HepG2 (cell line): ENCODE data around the gene EXOSC7. TPM values are rescaled to one million over a fixed set of nuclear protein-coding genes. Genes with fewer than 3 reads are reported as not detected.

ENCODE experiments used
- SMAD1 ChIP-seq: sonication (generic); formaldehyde crosslinking; IDR thresholded peaks from 2 replicates; pipeline ENCODE4 v1.4.0; 2020; ENCODE audit warnings: missing genetic modification reagents, low read depth, mild to moderate bottlenecking, borderline replicate concordance
- ZNF282 ChIP-seq: fragments of 450-650 bp; IDR thresholded peaks from 2 replicates; pipeline ENCODE4 v1.6.1; 2018; ENCODE audit not compliant: partially characterized antibody
- ZNF672 ChIP-seq: sonication (generic); formaldehyde crosslinking; IDR thresholded peaks from 2 replicates; pipeline ENCODE4 v1.8.1; 2022; ENCODE audit warnings: missing genetic modification reagents
- polyA plus RNA-seq, 8 experiments: library from polyadenylated mRNA; depleted of rRNA in 3 of 8; stranded (reverse) in 7 of 8; unstranded in 1 of 8; fragments of >200 nt; fragmentation: Illumina TruSeq in 4 of 8; extraction: Trizol in 4 of 8; gene quantifications; 2 replicates each; pipeline versions ENCODE4 v1.2.1 to v1.2.3, GENCODE V29; 2011 to 2016; ENCODE audit warnings: low read depth in 4 of 8, missing spikeins in 1 of 8, mixed read lengths in 1 of 8; ENCODE audit not compliant: insufficient read depth in 1 of 8
- total RNA-seq, 5 experiments: library from RNA; depleted of rRNA; stranded (reverse); fragments of >200 nt; fragmentation: Illumina TruSeq; extraction: Trizol; gene quantifications; 2 replicates each; pipeline ENCODE4 v1.2.3, GENCODE V29; 2016; ENCODE audit warnings: low read depth in 1 of 5
- TF ChIP-seq, protein P1 (sequence below), 2 experiments: sonication (generic) in 1 of 2; formaldehyde crosslinking in 1 of 2; IDR thresholded peaks; 2 replicates each; pipeline versions ENCODE4 v1.4.0 to v1.6.1; 2018 to 2020; ENCODE audit warnings: missing genetic modification reagents in 2 of 2, borderline replicate concordance in 1 of 2, low read depth in 1 of 2, mild to moderate bottlenecking in 1 of 2, missing biosample characterization in 1 of 2
- TF ChIP-seq, protein P2 (sequence below): sonication (generic); formaldehyde crosslinking; IDR thresholded peaks from 2 replicates; pipeline ENCODE4 v1.4.0; 2020; ENCODE audit warnings: mild to moderate bottlenecking, missing genetic modification reagents
- TF ChIP-seq, protein P3 (sequence below): sonication (generic); formaldehyde crosslinking; IDR thresholded peaks from 2 replicates; pipeline ENCODE4 v1.9.0; 2021; ENCODE audit warnings: mild to moderate bottlenecking, missing genetic modification reagents

EXOSC7 gene
- total and polyA plus RNA-seq, 2 of the 13 experiments (the other 11 are each of a cell fraction or from before 2014, with no cell fraction given) = 68.3 to 74.7 TPM

- TF ChIP-seq, protein P1, sequence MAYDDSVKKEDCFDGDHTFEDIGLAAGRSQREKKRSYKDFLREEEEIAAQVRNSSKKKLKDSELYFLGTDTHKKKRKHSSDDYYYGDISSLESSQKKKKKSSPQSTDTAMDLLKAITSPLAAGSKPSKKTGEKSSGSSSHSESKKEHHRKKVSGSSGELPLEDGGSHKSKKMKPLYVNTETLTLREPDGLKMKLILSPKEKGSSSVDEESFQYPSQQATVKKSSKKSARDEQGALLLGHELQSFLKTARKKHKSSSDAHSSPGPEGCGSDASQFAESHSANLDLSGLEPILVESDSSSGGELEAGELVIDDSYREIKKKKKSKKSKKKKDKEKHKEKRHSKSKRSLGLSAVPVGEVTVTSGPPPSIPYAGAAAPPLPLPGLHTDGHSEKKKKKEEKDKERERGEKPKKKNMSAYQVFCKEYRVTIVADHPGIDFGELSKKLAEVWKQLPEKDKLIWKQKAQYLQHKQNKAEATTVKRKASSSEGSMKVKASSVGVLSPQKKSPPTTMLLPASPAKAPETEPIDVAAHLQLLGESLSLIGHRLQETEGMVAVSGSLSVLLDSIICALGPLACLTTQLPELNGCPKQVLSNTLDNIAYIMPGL (CRISPR knock-in tag; IDR thresholded peaks at IDR 0.05; ENCODE audit: borderline replicate concordance in 1 of 2, low read depth in 1 of 2) = no peak
- TF ChIP-seq, protein P2, sequence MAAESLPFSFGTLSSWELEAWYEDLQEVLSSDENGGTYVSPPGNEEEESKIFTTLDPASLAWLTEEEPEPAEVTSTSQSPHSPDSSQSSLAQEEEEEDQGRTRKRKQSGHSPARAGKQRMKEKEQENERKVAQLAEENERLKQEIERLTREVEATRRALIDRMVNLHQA = no peak
- TF ChIP-seq ZNF282 = no peak
- TF ChIP-seq SMAD1 (CRISPR knock-in tag) = no peak
- TF ChIP-seq ZNF672 (CRISPR knock-in tag) = no peak
- TF ChIP-seq, protein P3, sequence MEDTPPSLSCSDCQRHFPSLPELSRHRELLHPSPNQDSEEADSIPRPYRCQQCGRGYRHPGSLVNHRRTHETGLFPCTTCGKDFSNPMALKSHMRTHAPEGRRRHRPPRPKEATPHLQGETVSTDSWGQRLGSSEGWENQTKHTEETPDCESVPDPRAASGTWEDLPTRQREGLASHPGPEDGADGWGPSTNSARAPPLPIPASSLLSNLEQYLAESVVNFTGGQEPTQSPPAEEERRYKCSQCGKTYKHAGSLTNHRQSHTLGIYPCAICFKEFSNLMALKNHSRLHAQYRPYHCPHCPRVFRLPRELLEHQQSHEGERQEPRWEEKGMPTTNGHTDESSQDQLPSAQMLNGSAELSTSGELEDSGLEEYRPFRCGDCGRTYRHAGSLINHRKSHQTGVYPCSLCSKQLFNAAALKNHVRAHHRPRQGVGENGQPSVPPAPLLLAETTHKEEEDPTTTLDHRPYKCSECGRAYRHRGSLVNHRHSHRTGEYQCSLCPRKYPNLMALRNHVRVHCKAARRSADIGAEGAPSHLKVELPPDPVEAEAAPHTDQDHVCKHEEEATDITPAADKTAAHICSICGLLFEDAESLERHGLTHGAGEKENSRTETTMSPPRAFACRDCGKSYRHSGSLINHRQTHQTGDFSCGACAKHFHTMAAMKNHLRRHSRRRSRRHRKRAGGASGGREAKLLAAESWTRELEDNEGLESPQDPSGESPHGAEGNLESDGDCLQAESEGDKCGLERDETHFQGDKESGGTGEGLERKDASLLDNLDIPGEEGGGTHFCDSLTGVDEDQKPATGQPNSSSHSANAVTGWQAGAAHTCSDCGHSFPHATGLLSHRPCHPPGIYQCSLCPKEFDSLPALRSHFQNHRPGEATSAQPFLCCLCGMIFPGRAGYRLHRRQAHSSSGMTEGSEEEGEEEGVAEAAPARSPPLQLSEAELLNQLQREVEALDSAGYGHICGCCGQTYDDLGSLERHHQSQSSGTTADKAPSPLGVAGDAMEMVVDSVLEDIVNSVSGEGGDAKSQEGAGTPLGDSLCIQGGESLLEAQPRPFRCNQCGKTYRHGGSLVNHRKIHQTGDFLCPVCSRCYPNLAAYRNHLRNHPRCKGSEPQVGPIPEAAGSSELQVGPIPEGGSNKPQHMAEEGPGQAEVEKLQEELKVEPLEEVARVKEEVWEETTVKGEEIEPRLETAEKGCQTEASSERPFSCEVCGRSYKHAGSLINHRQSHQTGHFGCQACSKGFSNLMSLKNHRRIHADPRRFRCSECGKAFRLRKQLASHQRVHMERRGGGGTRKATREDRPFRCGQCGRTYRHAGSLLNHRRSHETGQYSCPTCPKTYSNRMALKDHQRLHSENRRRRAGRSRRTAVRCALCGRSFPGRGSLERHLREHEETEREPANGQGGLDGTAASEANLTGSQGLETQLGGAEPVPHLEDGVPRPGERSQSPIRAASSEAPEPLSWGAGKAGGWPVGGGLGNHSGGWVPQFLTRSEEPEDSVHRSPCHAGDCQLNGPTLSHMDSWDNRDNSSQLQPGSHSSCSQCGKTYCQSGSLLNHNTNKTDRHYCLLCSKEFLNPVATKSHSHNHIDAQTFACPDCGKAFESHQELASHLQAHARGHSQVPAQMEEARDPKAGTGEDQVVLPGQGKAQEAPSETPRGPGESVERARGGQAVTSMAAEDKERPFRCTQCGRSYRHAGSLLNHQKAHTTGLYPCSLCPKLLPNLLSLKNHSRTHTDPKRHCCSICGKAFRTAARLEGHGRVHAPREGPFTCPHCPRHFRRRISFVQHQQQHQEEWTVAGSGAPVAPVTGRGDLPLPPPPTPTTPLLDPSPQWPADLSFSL (CRISPR knock-in tag) = no peak
- TF ChIP-seq, all 625 proteins: peak for 0
Observed at GRCh38 chr3:45056608-45057301, 80.7 kb downstream of the EXOSC7 start (continued).
